ENCODE results near the gene SLCO2B1. TPM values are rescaled to one million over a fixed set of nuclear protein-coding genes. Genes with fewer than 3 reads are reported as not detected.

SLCO2B1 gene
- total and polyA plus RNA-seq, 2 experiments from 2014 or later: 0.07 TPM; not detected in 1

GRCh38 chr11:75246006-75246670 lies 95.2 kb downstream of the SLCO2B1 start:
- no peak overlapping the region for H3K4me3 ChIP-seq
- peaks cover 45% of the 10 kb centered on the region for H3K27me3 ChIP-seq
- no peak for TF ChIP-seq CTCF (IDR thresholded peaks at IDR 0.05; ENCODE audit: low read depth, low read length)
- H3K9me3 ChIP-seq (ENCODE audit: low read depth): no peaks in the 10 kb centered on the region
- H3K36me3 ChIP-seq: no peaks in the 10 kb centered on the region
- no peaks in the 10 kb centered on the region for H3K4me1 ChIP-seq (ENCODE audit: low read depth)
- H3K27ac ChIP-seq: no peak overlapping the region
- no peak for DNase-seq (ENCODE audit: low read depth in 1 of 2, low spot score in 1 of 2)

- no peaks in the 10 kb centered on the region for H3K4me1 ChIP-seq (ENCODE audit: low read depth)
These were observed 95.9 kb downstream of the SLCO2B1 start for GRCh38 chr11:75246671-75247350.

GRCh38 chr11:75248924-75249256 lies 98.0 kb downstream of the SLCO2B1 start:
- H3K4me1 ChIP-seq (ENCODE audit: low read depth): no peaks in the 10 kb centered on the region
- TF ChIP-seq CTCF (IDR thresholded peaks at IDR 0.05; ENCODE audit: low read depth, low read length): no peak
- H3K9me3 ChIP-seq (ENCODE audit: low read depth): no peaks in the 10 kb centered on the region
- no peak for DNase-seq (ENCODE audit: low read depth in 1 of 2, low spot score in 1 of 2)
- H3K36me3 ChIP-seq: no peaks in the 10 kb centered on the region
- H3K27ac ChIP-seq: no peak overlapping the region
- peaks cover 18% of the 10 kb centered on the region for H3K27me3 ChIP-seq
- no peak overlapping the region for H3K4me3 ChIP-seq

More at GRCh38 chr11:75246671-75247350, 95.9 kb downstream of the SLCO2B1 start:
- H3K36me3 ChIP-seq: no peaks in the 10 kb centered on the region
- no peaks in the 10 kb centered on the region for H3K9me3 ChIP-seq (ENCODE audit: low read depth)
- H3K27me3 ChIP-seq: peaks cover 39% of the 10 kb centered on the region
- no peak for DNase-seq (ENCODE audit: low read depth in 1 of 2, low spot score in 1 of 2)
- TF ChIP-seq CTCF (IDR thresholded peaks at IDR 0.05; ENCODE audit: low read depth, low read length): no peak
- no peak overlapping the region for H3K4me3 ChIP-seq
- no peak overlapping the region for H3K27ac ChIP-seq

- no peak overlapping the region for H3K27ac ChIP-seq
- DNase-seq (ENCODE audit: low read depth in 1 of 2, low spot score in 1 of 2): no peak
- no peaks in the 10 kb centered on the region for H3K9me3 ChIP-seq (ENCODE audit: low read depth)
- no peaks in the 10 kb centered on the region for H3K36me3 ChIP-seq
- TF ChIP-seq CTCF (IDR thresholded peaks at IDR 0.05; ENCODE audit: low read depth, low read length): no peak
- peaks cover 10% of the 10 kb centered on the region for H3K27me3 ChIP-seq
- H3K4me1 ChIP-seq (ENCODE audit: low read depth): no peaks in the 10 kb centered on the region
- H3K4me3 ChIP-seq: no peak overlapping the region
These were observed 98.8 kb downstream of the SLCO2B1 start for GRCh38 chr11:75249704-75250103.

GRCh38 chr11:75254326-75254725 lies 103.4 kb downstream of the SLCO2B1 start:
- no peaks in the 10 kb centered on the region for H3K36me3 ChIP-seq
- DNase-seq (ENCODE audit: low read depth in 1 of 2, low spot score in 1 of 2): no peak
- no peaks in the 10 kb centered on the region for H3K4me1 ChIP-seq (ENCODE audit: low read depth)
- no peak for TF ChIP-seq CTCF (IDR thresholded peaks at IDR 0.05; ENCODE audit: low read depth, low read length)
- no peaks in the 10 kb centered on the region for H3K27me3 ChIP-seq
- no peak overlapping the region for H3K27ac ChIP-seq
- H3K9me3 ChIP-seq (ENCODE audit: low read depth): no peaks in the 10 kb centered on the region
- no peak overlapping the region for H3K4me3 ChIP-seq

Other genes starting within 250 kb of the SLCO2B1 start
- gene XRRA1, start 202.0 kb upstream of the SLCO2B1 start, total RNA-seq: 15.2 and 35.9 TPM in 2 replicates
- gene XRRA1, start 202.0 kb upstream of the SLCO2B1 start, polyA plus RNA-seq: 16.0 and 20.2 TPM in 2 replicates
- gene SPCS2, start 201.8 kb upstream of the SLCO2B1 start, total RNA-seq: 38.1 and 48.5 TPM in 2 replicates
- 333 and 430 TPM in 2 replicates for gene SPCS2, start 201.8 kb upstream of the SLCO2B1 start, polyA plus RNA-seq
- gene NEU3, start 162.2 kb upstream of the SLCO2B1 start, total RNA-seq: 9.7 and 14.3 TPM in 2 replicates
- gene NEU3, start 162.2 kb upstream of the SLCO2B1 start, polyA plus RNA-seq: 3.5 and 4.4 TPM in 2 replicates
- not detected in 2 replicates for gene OR2AT4, start 54.2 kb upstream of the SLCO2B1 start, total RNA-seq
- gene OR2AT4, start 54.2 kb upstream of the SLCO2B1 start, polyA plus RNA-seq: not detected in 2 replicates
- gene TPBGL, start 89.7 kb downstream of the SLCO2B1 start, total RNA-seq: 0.18 and 0.21 TPM in 2 replicates
- 0.07 and 0.56 TPM in 2 replicates for gene TPBGL, start 89.7 kb downstream of the SLCO2B1 start, polyA plus RNA-seq
- 8.7 and 10.7 TPM in 2 replicates for gene ARRB1, start 200.6 kb downstream of the SLCO2B1 start, total RNA-seq
- gene ARRB1, start 200.6 kb downstream of the SLCO2B1 start, polyA plus RNA-seq: 4.5 and 8.3 TPM in 2 replicates
- 781 and 951 TPM in 2 replicates for gene RPS3, start 248.4 kb downstream of the SLCO2B1 start, total RNA-seq
- gene RPS3, start 248.4 kb downstream of the SLCO2B1 start, polyA plus RNA-seq: 974 and 1,206 TPM in 2 replicates

Measured in cardiac muscle cell (in vitro differentiated cells and primary cell).